Colonic mucosa (tissue), 4 donors: ENCODE data around the gene MMP15. TPM values are rescaled to one million over a fixed set of nuclear protein-coding genes. Genes with fewer than 3 reads are reported as not detected.

ENCODE experiments used
- DNase-seq: peaks from one replicate; pipeline ENCODE4 v3.0.0-alpha.2; 2020
- H3K27ac ChIP-seq: fragments of 200-600 bp; one replicate; pipeline ENCODE4 v1.8.0; 2021
- H3K27me3 ChIP-seq: fragments of 200-600 bp; one replicate; pipeline ENCODE4 v1.8.0; 2021
- H3K36me3 ChIP-seq: fragments of 200-600 bp; one replicate; pipeline ENCODE4 v1.8.0; 2021
- H3K4me1 ChIP-seq: fragments of 200-600 bp; one replicate; pipeline ENCODE4 v1.8.0; 2021; ENCODE audit warnings: mild to moderate bottlenecking
- H3K4me3 ChIP-seq: fragments of 200-600 bp; one replicate; pipeline ENCODE4 v1.8.0; 2021
- H3K9ac ChIP-seq, 2 donors: one replicate each; pipeline ENCODE4 v1.7.0; 2013; ENCODE audit warnings: control low read depth in 2 of 2, low read depth in 2 of 2, low read length in 2 of 2
- H3K9me3 ChIP-seq: fragments of 200-600 bp; one replicate; pipeline ENCODE4 v1.8.0; 2021
- CTCF ChIP-seq: fragments of 200-600 bp; IDR thresholded peaks from one replicate; pipeline ENCODE4 v1.8.0; 2022; ENCODE audit warnings: antibody characterized with exemption, mild to moderate bottlenecking
- intact Hi-C: fragments of 100-400 bp; cut with DNase I; formaldehyde crosslinking; loops from one replicate; pipeline ENCODE4 v1.14.1; 2022
- total RNA-seq, 2 donors: library from RNA; stranded (reverse); fragmentation: NEBNext Ultra II Directional in 1 of 2; extraction: Animal tissue kit (Norgen Biotek cat#: 25700) in 1 of 2; gene quantifications; one replicate each; pipeline ENCODE4 v1.2.1, GENCODE V29; 2021
- donor health status: healthy.
- donor health status: DM: no; HTN: no; CAD: no.
- donor health status: DM: no; HTN: no; CAD: no.

Gene MMP15
- total RNA-seq, 2 donors from 2014 or later = 79.2 to 126 TPM

- intact Hi-C loops = loop anchor here (10.0 kb wide), 1 partner anchor 242 kb away; no protein-coding TSS in a partner anchor
- no peaks in the 10 kb centered on the region for H3K4me1 ChIP-seq
- H3K36me3 ChIP-seq = peaks cover 8% of the 10 kb centered on the region
- H3K4me3 ChIP-seq = no peak overlapping the region
- no peaks in the 10 kb centered on the region for H3K9me3 ChIP-seq
- H3K9ac ChIP-seq = no peak overlapping the region
- no peak for DNase-seq
- H3K27me3 ChIP-seq = no peaks in the 10 kb centered on the region
- no peak for TF ChIP-seq CTCF
- H3K27ac ChIP-seq = no peak overlapping the region
Measured at GRCh38 chr16:57997176-57997527, 28.4 kb upstream of the MMP15 start.

GRCh38 chr16:57997528-57998265 lies 27.9 kb upstream of the MMP15 start:
- H3K9ac ChIP-seq = no peak overlapping the region
- intact Hi-C loops = loop anchor here (10.0 kb wide), 1 partner anchor 243 kb away; no protein-coding TSS in a partner anchor
- TF ChIP-seq CTCF = no peak
- no peak for DNase-seq
- H3K4me3 ChIP-seq = no peak overlapping the region
- H3K9me3 ChIP-seq = no peaks in the 10 kb centered on the region
- no peak overlapping the region for H3K27ac ChIP-seq
- no peaks in the 10 kb centered on the region for H3K27me3 ChIP-seq
- H3K4me1 ChIP-seq = no peaks in the 10 kb centered on the region
- H3K36me3 ChIP-seq = peaks cover 8% of the 10 kb centered on the region

- no peaks in the 10 kb centered on the region for H3K27me3 ChIP-seq
- no peaks in the 10 kb centered on the region for H3K9me3 ChIP-seq
- no peak for TF ChIP-seq CTCF
- peak; percentile 49 for DNase-seq
- H3K4me1 ChIP-seq = no peaks in the 10 kb centered on the region
- H3K4me3 ChIP-seq = no peak overlapping the region
- intact Hi-C loops = loop anchor here (10.0 kb wide), 1 partner anchor 244 kb away; no protein-coding TSS in a partner anchor
- no peak overlapping the region for H3K27ac ChIP-seq
- peaks cover 8% of the 10 kb centered on the region for H3K36me3 ChIP-seq
- no peak overlapping the region for H3K9ac ChIP-seq
Measured at GRCh38 chr16:57998486-57998885, 27.1 kb upstream of the MMP15 start.

GRCh38 chr16:57998992-57999365 lies 26.6 kb upstream of the MMP15 start:
- H3K9ac ChIP-seq = no peak overlapping the region
- H3K36me3 ChIP-seq = peaks cover 8% of the 10 kb centered on the region
- H3K4me3 ChIP-seq = no peak overlapping the region
- no peak overlapping the region for H3K27ac ChIP-seq
- H3K4me1 ChIP-seq = no peaks in the 10 kb centered on the region
- no peak for TF ChIP-seq CTCF
- no peaks in the 10 kb centered on the region for H3K27me3 ChIP-seq
- no peaks in the 10 kb centered on the region for H3K9me3 ChIP-seq
- intact Hi-C loops = loop anchor here (10.0 kb wide), 1 partner anchor 244 kb away; no protein-coding TSS in a partner anchor
- no peak for DNase-seq

GRCh38 chr16:57999366-57999970 lies 26.1 kb upstream of the MMP15 start:
- DNase-seq = no peak
- H3K4me1 ChIP-seq = no peaks in the 10 kb centered on the region
- H3K4me3 ChIP-seq = peak overlapping the region; percentile 84
- no peaks in the 10 kb centered on the region for H3K27me3 ChIP-seq
- peak overlapping the region; percentile 68 to 88 for H3K9ac ChIP-seq
- H3K36me3 ChIP-seq = peaks cover 8% of the 10 kb centered on the region
- peak overlapping the region; percentile 91 for H3K27ac ChIP-seq
- no peak for TF ChIP-seq CTCF
- intact Hi-C loops = loop anchor here (10.0 kb wide), 1 partner anchor 245 kb away; no protein-coding TSS in a partner anchor
- no peaks in the 10 kb centered on the region for H3K9me3 ChIP-seq
